KMS-11 (cell line): ENCODE data around the gene CDK7.
A peak's percentile ranks its signal among the peaks of the same experiment; 100 is the strongest.

ENCODE experiments used
- H2AFZ ChIP-seq: fragments of 200-600 bp; sonication (generic); 2 replicates; pipeline ENCODE4 v1.6.1; 2016; ENCODE audit warnings: antibody characterized with exemption, mixed run types, low read depth
- H3K27ac ChIP-seq: fragments of 200-600 bp; sonication (generic); 2 replicates; pipeline ENCODE4 v1.6.1; 2016; ENCODE audit warnings: mild to moderate bottlenecking, mixed run types
- H3K27me3 ChIP-seq: fragments of 200-600 bp; sonication (generic); 2 replicates; pipeline ENCODE4 v1.6.1; 2017; ENCODE audit warnings: mild to moderate bottlenecking, low read depth, mixed run types, moderate library complexity; ENCODE audit not compliant: insufficient read depth
- H3K36me3 ChIP-seq: fragments of 200-600 bp; sonication (generic); 2 replicates; pipeline ENCODE4 v1.6.1; 2017; ENCODE audit warnings: mild to moderate bottlenecking, mixed run types; ENCODE audit not compliant: insufficient read depth
- H3K4me1 ChIP-seq: fragments of 200-600 bp; sonication (generic); 2 replicates; pipeline ENCODE4 v1.6.1; 2016; ENCODE audit warnings: mild to moderate bottlenecking, low read depth, mixed run types; ENCODE audit not compliant: poor library complexity, severe bottlenecking
- H3K4me2 ChIP-seq: fragments of 200-600 bp; sonication (generic); 2 replicates; pipeline ENCODE4 v1.7.0; 2016; ENCODE audit warnings: mild to moderate bottlenecking, mixed run types
- H3K4me3 ChIP-seq: fragments of 200-600 bp; sonication (generic); IDR thresholded peaks from 2 replicates; pipeline ENCODE4 v1.6.1; 2017; ENCODE audit warnings: low read depth, low read length, mixed read lengths; ENCODE audit not compliant: insufficient read depth
- H3K79me2 ChIP-seq: fragments of 200-600 bp; sonication (generic); 2 replicates; pipeline ENCODE4 v1.6.1; 2016; ENCODE audit warnings: low read depth, mixed run types; ENCODE audit not compliant: insufficient read depth
- H3K9ac ChIP-seq: fragments of 200-600 bp; sonication (generic); 2 replicates; pipeline ENCODE4 v1.6.1; 2016; ENCODE audit warnings: mild to moderate bottlenecking, mixed run types
- H4K20me1 ChIP-seq: fragments of 200-600 bp; sonication (generic); 2 replicates; pipeline ENCODE4 v1.6.1; 2016; ENCODE audit warnings: mild to moderate bottlenecking, mixed run types; ENCODE audit not compliant: insufficient read depth
- CTCF ChIP-seq: fragments of 200-600 bp; sonication (generic); conservative IDR thresholded peaks from 2 replicates; pipeline ENCODE4 v1.6.1; 2017; ENCODE audit warnings: low read depth, mild to moderate bottlenecking, antibody characterized with exemption, low read length, moderate library complexity, mixed read lengths

Gene CDK7

DNA sequence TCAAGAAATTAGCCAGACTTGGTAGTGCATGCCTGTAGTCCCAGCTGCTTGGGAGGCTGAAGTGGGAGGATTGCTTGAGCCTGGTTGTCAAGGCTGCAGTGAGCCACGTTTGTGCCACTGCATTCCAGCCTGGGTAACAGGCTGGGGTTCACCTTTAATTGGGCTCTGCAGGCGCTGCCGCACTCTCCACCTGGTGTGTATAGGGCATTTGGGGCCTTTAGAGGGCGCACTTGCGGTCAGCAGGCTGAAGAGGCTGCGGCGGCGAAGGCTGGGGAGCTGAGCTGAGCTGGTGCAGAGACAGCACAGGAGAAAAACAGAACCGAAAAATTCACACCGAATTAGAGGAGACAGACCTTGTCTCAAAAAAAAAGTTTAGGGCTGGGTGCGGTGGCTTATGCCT is 31.2 kb downstream of the CDK7 start:
- no peak overlapping the region for H3K4me2 ChIP-seq
- no peak overlapping the region for H3K9ac ChIP-seq
- H4K20me1 ChIP-seq, result no peaks in the 10 kb centered on the region
- H3K36me3 ChIP-seq, result no peaks in the 10 kb centered on the region
- H3K4me1 ChIP-seq, result no peaks in the 10 kb centered on the region
- H3K79me2 ChIP-seq, result no peaks in the 10 kb centered on the region
- no peak overlapping the region for H3K4me3 ChIP-seq
- peak; percentile 25; the same call in 1 of the 2 replicates for TF ChIP-seq CTCF
- H3K27ac ChIP-seq, result no peak overlapping the region
- H2AFZ ChIP-seq, result no peak overlapping the region
- no peaks in the 10 kb centered on the region for H3K27me3 ChIP-seq

DNA sequence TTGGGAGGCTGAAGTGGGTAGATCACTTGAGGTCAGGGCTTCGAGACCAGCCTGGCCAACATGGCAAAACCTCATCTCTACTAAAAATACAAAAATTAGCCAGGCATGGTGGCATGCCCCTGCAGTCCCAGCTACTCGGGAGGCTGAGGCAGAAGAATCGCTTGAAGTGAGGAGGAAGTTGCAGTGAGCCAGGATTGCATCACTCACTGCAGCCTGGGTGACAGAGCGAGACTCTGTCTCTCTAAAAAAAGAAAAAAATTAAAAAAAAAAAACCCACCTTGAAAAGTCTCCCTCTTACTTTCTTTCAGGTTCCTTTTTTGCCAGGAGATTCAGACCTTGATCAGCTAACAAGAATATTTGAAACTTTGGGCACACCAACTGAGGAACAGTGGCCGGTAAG is 34.2 kb downstream of the CDK7 start:
- Histone ChIP-seq H3K4me2 (no peak overlapping the region), H3K9ac (no peak overlapping the region), H3K27ac (no peak overlapping the region), H3K36me3 (no peaks in the 10 kb centered on the region), H3K4me3 (no peak overlapping the region), H3K4me1 (peaks cover 10% of the 10 kb centered on the region), H3K27me3 (no peaks in the 10 kb centered on the region), H2AFZ (no peak overlapping the region), H4K20me1 (no peaks in the 10 kb centered on the region), H3K79me2 (no peaks in the 10 kb centered on the region)
- no peak for TF ChIP-seq CTCF

GRCh38 chr5:69270840-69271239 is 36.2 kb downstream of the CDK7 start:
- TF ChIP-seq CTCF, result no peak
- no peak overlapping the region for H3K9ac ChIP-seq
- H3K27ac ChIP-seq, result no peak overlapping the region
- no peaks in the 10 kb centered on the region for H3K27me3 ChIP-seq
- no peaks in the 10 kb centered on the region for H3K79me2 ChIP-seq
- no peak overlapping the region for H3K4me3 ChIP-seq
- no peak overlapping the region for H2AFZ ChIP-seq
- peaks cover 10% of the 10 kb centered on the region for H3K4me1 ChIP-seq
- H4K20me1 ChIP-seq, result no peaks in the 10 kb centered on the region
- no peaks in the 10 kb centered on the region for H3K36me3 ChIP-seq
- no peak overlapping the region for H3K4me2 ChIP-seq

GRCh38 chr5:69271376-69271775 is 36.7 kb downstream of the CDK7 start:
- Histone ChIP-seq H3K4me3 (no peak overlapping the region), H3K27me3 (no peaks in the 10 kb centered on the region), H3K36me3 (no peaks in the 10 kb centered on the region), H3K4me2 (no peak overlapping the region), H2AFZ (no peak overlapping the region), H3K27ac (no peak overlapping the region), H4K20me1 (no peaks in the 10 kb centered on the region), H3K4me1 (peaks cover 10% of the 10 kb centered on the region), H3K9ac (no peak overlapping the region), H3K79me2 (no peaks in the 10 kb centered on the region)
- no peak for TF ChIP-seq CTCF
